Neuronal stem cell (in vitro differentiated cells): ENCODE measurements around the gene OSBPL2.

Source experiments
- DNase-seq: peaks from one replicate; pipeline ENCODE4 v3.0.0-alpha.2; 2013; ENCODE audit warnings: low spot score
- H2AFZ ChIP-seq: one replicate; pipeline ENCODE4 v1.6.1; 2013; ENCODE audit warnings: mild to moderate bottlenecking, low read length, inconsistent platforms
- H2AK5ac ChIP-seq: 2 replicates; pipeline ENCODE4 v1.6.1; 2013; ENCODE audit warnings: low read depth, mild to moderate bottlenecking, inconsistent platforms, low read length, moderate library complexity, mixed read lengths
- H2BK120ac ChIP-seq: 2 replicates; pipeline ENCODE4 v1.6.1; 2013; ENCODE audit warnings: low read depth, mild to moderate bottlenecking, inconsistent platforms, low read length, moderate library complexity, mixed read lengths
- H2BK12ac ChIP-seq: one replicate; pipeline ENCODE4 v1.6.1; 2013; ENCODE audit warnings: low read length, inconsistent platforms
- H2BK15ac ChIP-seq: 2 replicates; pipeline ENCODE4 v1.6.1; 2013; ENCODE audit warnings: mild to moderate bottlenecking, low read length, inconsistent platforms, mixed read lengths
- H2BK5ac ChIP-seq: one replicate; pipeline ENCODE4 v1.6.1; 2013; ENCODE audit warnings: inconsistent platforms, mild to moderate bottlenecking, low read length, moderate library complexity
- H3K14ac ChIP-seq: one replicate; pipeline ENCODE4 v1.6.1; 2013; ENCODE audit warnings: low read length, inconsistent platforms
- H3K18ac ChIP-seq: 2 replicates; pipeline ENCODE4 v1.6.1; 2013; ENCODE audit warnings: low read length, inconsistent platforms
- H3K23ac ChIP-seq: 2 replicates; pipeline ENCODE4 v1.6.1; 2013; ENCODE audit warnings: low read depth, mild to moderate bottlenecking, mixed read lengths, low read length, inconsistent platforms; ENCODE audit not compliant: poor library complexity
- H3K27ac ChIP-seq: replicated peaks from 3 replicates; pipeline ENCODE4 v1.5.1; 2013; ENCODE audit warnings: low read length, inconsistent platforms
- H3K27me3 ChIP-seq, 3 experiments: 2 replicates each; pipeline ENCODE4 v1.6.1; 2013; ENCODE audit warnings: low read length in 3 of 3, mild to moderate bottlenecking in 2 of 3, inconsistent platforms in 1 of 3, low read depth in 1 of 3, mixed read lengths in 1 of 3, moderate library complexity in 1 of 3; ENCODE audit not compliant: control insufficient read depth in 3 of 3, insufficient read depth in 3 of 3
- H3K36me3 ChIP-seq, 2 donors: replicated peaks in 1 of 2; 2 replicates each; pipeline ENCODE4 v1.6.1; 2013; ENCODE audit warnings: low read length in 2 of 2; ENCODE audit not compliant: control insufficient read depth in 2 of 2, insufficient read depth in 2 of 2
- H3K4ac ChIP-seq: 2 replicates; pipeline ENCODE4 v1.6.1; 2013; ENCODE audit warnings: inconsistent platforms, mild to moderate bottlenecking, low read length, moderate library complexity
- H3K4me1 ChIP-seq, 2 donors: 1 replicate in 1 of 2; 2 replicates in 1 of 2; pipeline ENCODE4 v1.6.1; 2013; ENCODE audit warnings: low read length in 2 of 2, low read depth in 1 of 2; ENCODE audit not compliant: control insufficient read depth in 2 of 2, insufficient read depth in 1 of 2
- H3K4me2 ChIP-seq: one replicate; pipeline ENCODE4 v1.6.1; 2013; ENCODE audit warnings: mild to moderate bottlenecking, low read length, inconsistent platforms; ENCODE audit not compliant: insufficient read depth, poor library complexity, severe bottlenecking
- H3K4me3 ChIP-seq, 2 donors: 2 replicates each; pipeline ENCODE4 v1.5.1; 2013; ENCODE audit warnings: low read length in 2 of 2, mild to moderate bottlenecking in 2 of 2, inconsistent platforms in 1 of 2, moderate library complexity in 1 of 2
- H3K79me1 ChIP-seq: one replicate; pipeline ENCODE4 v1.6.1; 2013; ENCODE audit warnings: low read depth, mild to moderate bottlenecking, inconsistent platforms, low read length, moderate library complexity
- H3K9ac ChIP-seq: one replicate; pipeline ENCODE4 v1.6.1; 2013; ENCODE audit warnings: mild to moderate bottlenecking, low read depth, low read length, inconsistent platforms; ENCODE audit not compliant: poor library complexity
- H3K9me3 ChIP-seq, 2 donors: replicated peaks in 1 of 2; 2 replicates each; pipeline versions ENCODE3 to v1.6.1; 2013; ENCODE audit warnings: low read length in 2 of 2, mild to moderate bottlenecking in 2 of 2, inconsistent platforms in 1 of 2, low read depth in 1 of 2, mixed read lengths in 1 of 2, moderate library complexity in 1 of 2; ENCODE audit not compliant: control insufficient read depth in 2 of 2, insufficient read depth in 1 of 2
- H4K8ac ChIP-seq: one replicate; pipeline ENCODE4 v1.6.1; 2013; ENCODE audit warnings: low read depth, mild to moderate bottlenecking, inconsistent platforms, low read length, moderate library complexity
- H4K91ac ChIP-seq: one replicate; pipeline ENCODE4 v1.6.1; 2013; ENCODE audit warnings: low read length, low read depth, mild to moderate bottlenecking, inconsistent platforms; ENCODE audit not compliant: poor library complexity
- WGBS, 2 donors: extraction: QIAGEN DNeasy Blood & Tissue Kit; methylation state at CpG; one replicate each; pipeline ENCODE4 v1.1.7; 2013; ENCODE audit warnings: missing lambda C conversion rate in 2 of 2, mixed read lengths in 1 of 2; ENCODE audit not compliant: insufficient read length in 2 of 2, insufficient replicate concordance in 1 of 2; ENCODE audit errors: extremely low coverage in 2 of 2; 5-methylcytosine and 5-hydroxymethylcytosine counted together

OSBPL2 gene

DNA sequence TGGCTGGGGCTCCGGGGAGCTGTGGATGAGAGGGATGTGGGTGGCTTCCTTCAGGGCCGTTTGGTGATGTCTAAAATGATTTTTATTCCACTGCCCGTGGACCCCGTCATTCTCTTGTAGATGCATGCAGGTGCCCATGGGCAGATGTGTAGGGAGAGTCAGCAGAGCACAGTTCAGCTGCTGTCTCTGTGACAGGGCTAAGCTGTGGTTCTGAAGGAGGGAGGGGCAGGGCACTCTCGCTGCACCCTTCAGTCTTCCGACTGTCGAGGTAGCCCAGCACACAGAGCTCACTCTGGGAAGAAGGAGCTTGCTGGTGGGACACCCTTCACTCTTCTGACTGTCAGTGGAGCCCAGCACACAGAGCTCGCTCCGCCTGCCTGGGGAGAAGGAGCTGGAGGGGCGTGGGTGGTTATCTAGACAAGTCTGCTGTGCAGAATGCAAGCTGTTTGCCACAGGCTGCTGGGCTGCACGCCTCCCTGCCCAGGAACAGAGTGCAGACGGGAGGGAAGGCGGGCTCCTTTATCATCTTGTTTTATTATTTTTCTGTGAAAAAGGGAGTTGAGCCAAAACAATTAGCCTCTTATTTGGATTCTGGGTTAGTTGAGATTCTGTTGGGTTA, 36.1 kb downstream of the OSBPL2 start:
- Histone ChIP-seq H3K27me3 (no peaks in the 10 kb centered on the region), H2BK12ac (no peak overlapping the region), H3K4me3 (no peak overlapping the region), H3K79me1 (peaks cover 3% of the 10 kb centered on the region), H2BK120ac (no peak overlapping the region), H3K36me3 (peaks cover 31 to 68% of the 10 kb centered on the region in 2 donors), H2BK15ac (no peak overlapping the region), H4K91ac (no peak overlapping the region), H3K4me1 (no peaks in the 10 kb centered on the region), H3K9me3 (no peaks in the 10 kb centered on the region), H2BK5ac (no peak overlapping the region), H3K4me2 (no peak overlapping the region), H3K18ac (no peak overlapping the region), H3K23ac (no peak overlapping the region), H3K9ac (no peak overlapping the region), H4K8ac (no peak overlapping the region), H3K14ac (no peak overlapping the region), H3K4ac (no peak overlapping the region), H3K27ac (no peak overlapping the region), H2AK5ac (peak overlapping the region; percentile 14), H2AFZ (no peak overlapping the region)
- WGBS, 2 donors, result no CpG with 5 or more reads among the region's 13 CpGs
- no peak for DNase-seq

- Histone ChIP-seq H2BK15ac (no peak overlapping the region), H3K27ac (no peak overlapping the region), H3K9me3 (no peaks in the 10 kb centered on the region), H3K14ac (no peak overlapping the region), H3K79me1 (peaks cover 3% of the 10 kb centered on the region), H3K4me1 (no peaks in the 10 kb centered on the region), H3K4me3 (no peak overlapping the region), H3K27me3 (no peaks in the 10 kb centered on the region), H2AK5ac (no peak overlapping the region), H2BK12ac (no peak overlapping the region), H2BK120ac (no peak overlapping the region), H2AFZ (no peak overlapping the region), H3K18ac (no peak overlapping the region), H3K23ac (no peak overlapping the region), H4K91ac (no peak overlapping the region), H3K9ac (no peak overlapping the region), H4K8ac (no peak overlapping the region), H3K36me3 (peaks cover 37 to 75% of the 10 kb centered on the region in 2 donors), H3K4ac (no peak overlapping the region), H3K4me2 (no peak overlapping the region), H2BK5ac (no peak overlapping the region)
- no CpG with 5 or more reads among the region's 10 CpGs for WGBS, 2 donors
- no peak for DNase-seq
These were observed 36.9 kb downstream of the OSBPL2 start for GRCh38 chr20:62275219-62275618.

DNA sequence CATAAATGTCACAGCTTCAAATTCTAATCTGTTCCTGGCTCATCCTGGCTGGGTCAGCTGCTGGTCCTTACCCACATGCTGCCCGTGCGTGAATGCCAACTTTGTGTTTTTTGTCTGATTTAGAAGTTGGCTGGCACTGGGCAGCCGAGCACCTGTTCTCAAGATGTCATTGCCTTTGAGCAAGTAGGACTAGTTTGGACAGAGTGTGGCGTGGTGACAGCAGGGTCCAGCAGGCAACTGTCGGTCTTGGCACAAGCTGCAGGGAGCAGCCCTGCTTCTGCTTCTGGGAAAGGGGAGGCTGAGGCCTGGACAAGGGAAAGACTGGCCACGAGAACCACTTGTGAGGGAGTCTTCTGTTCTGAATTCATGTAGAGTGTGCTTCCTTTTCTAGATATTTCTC, 38.1 kb downstream of the OSBPL2 start:
- Histone ChIP-seq H3K4ac (no peak overlapping the region), H3K18ac (no peak overlapping the region), H3K36me3 (peaks cover 49 to 87% of the 10 kb centered on the region in 2 donors), H3K4me3 (no peak overlapping the region), H4K91ac (no peak overlapping the region), H3K14ac (no peak overlapping the region), H3K27ac (no peak overlapping the region), H2BK5ac (no peak overlapping the region), H2BK12ac (no peak overlapping the region), H3K4me2 (no peak overlapping the region), H3K23ac (no peak overlapping the region), H4K8ac (no peak overlapping the region), H2BK120ac (no peak overlapping the region), H3K4me1 (no peaks in the 10 kb centered on the region), H2AFZ (no peak overlapping the region), H3K27me3 (no peaks in the 10 kb centered on the region), H2BK15ac (no peak overlapping the region), H2AK5ac (no peak overlapping the region), H3K9me3 (no peaks in the 10 kb centered on the region), H3K9ac (no peak overlapping the region), H3K79me1 (peaks cover 3% of the 10 kb centered on the region)
- no peak for DNase-seq
- WGBS, 2 donors, result no CpG with 5 or more reads among the region's 6 CpGs

- no CpG with 5 or more reads among the region's 13 CpGs for WGBS, 2 donors
- no peaks in the 10 kb centered on the region for H3K9me3 ChIP-seq
- H2BK5ac ChIP-seq, result no peak overlapping the region
These were observed 38.9 kb downstream of the OSBPL2 start for GRCh38 chr20:62277253-62277652.

More at GRCh38 chr20:62277253-62277652, 38.9 kb downstream of the OSBPL2 start:
- DNase-seq, result no peak
- Histone ChIP-seq H3K18ac (no peak overlapping the region), H3K4me1 (no peaks in the 10 kb centered on the region), H3K4me2 (no peak overlapping the region), H2AFZ (no peak overlapping the region), H3K36me3 (peaks cover 50 to 87% of the 10 kb centered on the region in 2 donors), H2BK12ac (no peak overlapping the region), H4K8ac (no peak overlapping the region), H2AK5ac (no peak overlapping the region), H3K4ac (no peak overlapping the region), H3K9ac (no peak overlapping the region), H2BK15ac (no peak overlapping the region), H3K27ac (no peak overlapping the region), H4K91ac (no peak overlapping the region), H2BK120ac (no peak overlapping the region), H3K79me1 (peaks cover 3% of the 10 kb centered on the region), H3K23ac (no peak overlapping the region), H3K27me3 (no peaks in the 10 kb centered on the region), H3K4me3 (no peak overlapping the region), H3K14ac (no peak overlapping the region)
